Sigmoid colon (tissue), 7 donors: ENCODE results near the gene NOTCH1. TPM values are rescaled to one million over a fixed set of nuclear protein-coding genes. Genes with fewer than 3 reads are reported as not detected.

Source experiments
- DNase-seq: peaks from one replicate; pipeline ENCODE4 v3.0.0-alpha.2; 2019
- H3K27ac ChIP-seq, 4 donors: fragments of 200-600 bp; sonication (generic); one replicate each; pipeline ENCODE4 v1.5.1; 2016 to 2019; ENCODE audit warnings: mild to moderate bottlenecking in 1 of 4
- H3K27me3 ChIP-seq, 3 donors: fragments of 200-600 bp; sonication (generic); one replicate each; pipeline ENCODE4 v1.5.1; 2019; ENCODE audit warnings: mild to moderate bottlenecking in 1 of 3
- H3K36me3 ChIP-seq, 4 donors: fragments of 200-600 bp; sonication (generic); one replicate each; pipeline ENCODE4 v1.5.1; 2016 to 2019
- H3K4me1 ChIP-seq, 4 donors: fragments of 200-600 bp; sonication (generic); one replicate each; pipeline ENCODE4 v1.5.1; 2017 to 2019
- H3K4me3 ChIP-seq, 4 donors: fragments of 200-600 bp; sonication (generic); one replicate each; pipeline ENCODE4 v1.5.1; 2017 to 2019; ENCODE audit warnings: mild to moderate bottlenecking in 2 of 4, moderate library complexity in 1 of 4
- H3K9me3 ChIP-seq, 4 donors: fragments of 200-600 bp in 3 of 4; sonication (generic) in 3 of 4; one replicate each; pipeline versions ENCODE4 v1.5.1 to v1.6.1; 2013 to 2019
- EP300 ChIP-seq, 4 donors: sonication (generic); formaldehyde crosslinking; IDR thresholded peaks; one replicate each; pipeline ENCODE4 v1.6.1; 2017; ENCODE audit warnings: antibody characterized with exemption in 4 of 4
- POLR2A ChIP-seq, 2 donors: fragments of 450-650 bp; IDR thresholded peaks; one replicate each; pipeline ENCODE4 v1.6.1; 2016; ENCODE audit warnings: antibody characterized with exemption in 2 of 2, mild to moderate bottlenecking in 2 of 2, moderate library complexity in 2 of 2
- POLR2AphosphoS5 ChIP-seq, 4 donors: sonication (generic); formaldehyde crosslinking; IDR thresholded peaks; one replicate each; pipeline ENCODE4 v1.6.1; 2017; ENCODE audit warnings: antibody characterized with exemption in 4 of 4
- WGBS, 2 donors: extraction: QIAGEN DNeasy Blood & Tissue Kit; methylation state at CpG; one replicate each; pipeline ENCODE4 v1.1.7; 2013; 5-methylcytosine and 5-hydroxymethylcytosine counted together
- intact Hi-C: fragments of 100-400 bp; cut with DNase I; formaldehyde crosslinking; loops from one replicate; pipeline ENCODE4 v1.15.1; 2023
- polyA plus RNA-seq, 3 donors: library from polyadenylated mRNA; stranded (reverse); fragments of 200-250 nt; gene quantifications; one replicate each; pipeline ENCODE4 v1.2.3, GENCODE V29; 2013
- total RNA-seq, 4 donors: library from RNA; depleted of rRNA; stranded (reverse); fragments of >200 nt; gene quantifications; one replicate each; pipeline ENCODE4 v1.1.0, GENCODE V29; 2016
- TF ChIP-seq, protein P1 (sequence below), 4 experiments: fragments of 450-650 bp in 3 of 4; fragments of 200-600 bp in 1 of 4; IDR thresholded peaks; one replicate each; pipeline ENCODE4 v1.5.1; 2016 to 2019; ENCODE audit warnings: antibody characterized with exemption in 4 of 4, mild to moderate bottlenecking in 3 of 4, moderate library complexity in 2 of 4
- donor health status: healthy with polysubstance abuse.
- donor health status: Bipolar disorder and iron deficiency.
- donor health status: healthy.

The NOTCH1 gene
- total and polyA plus RNA-seq, 7 donors: 1.8 to 36.0 (median 30.7) TPM

DNA sequence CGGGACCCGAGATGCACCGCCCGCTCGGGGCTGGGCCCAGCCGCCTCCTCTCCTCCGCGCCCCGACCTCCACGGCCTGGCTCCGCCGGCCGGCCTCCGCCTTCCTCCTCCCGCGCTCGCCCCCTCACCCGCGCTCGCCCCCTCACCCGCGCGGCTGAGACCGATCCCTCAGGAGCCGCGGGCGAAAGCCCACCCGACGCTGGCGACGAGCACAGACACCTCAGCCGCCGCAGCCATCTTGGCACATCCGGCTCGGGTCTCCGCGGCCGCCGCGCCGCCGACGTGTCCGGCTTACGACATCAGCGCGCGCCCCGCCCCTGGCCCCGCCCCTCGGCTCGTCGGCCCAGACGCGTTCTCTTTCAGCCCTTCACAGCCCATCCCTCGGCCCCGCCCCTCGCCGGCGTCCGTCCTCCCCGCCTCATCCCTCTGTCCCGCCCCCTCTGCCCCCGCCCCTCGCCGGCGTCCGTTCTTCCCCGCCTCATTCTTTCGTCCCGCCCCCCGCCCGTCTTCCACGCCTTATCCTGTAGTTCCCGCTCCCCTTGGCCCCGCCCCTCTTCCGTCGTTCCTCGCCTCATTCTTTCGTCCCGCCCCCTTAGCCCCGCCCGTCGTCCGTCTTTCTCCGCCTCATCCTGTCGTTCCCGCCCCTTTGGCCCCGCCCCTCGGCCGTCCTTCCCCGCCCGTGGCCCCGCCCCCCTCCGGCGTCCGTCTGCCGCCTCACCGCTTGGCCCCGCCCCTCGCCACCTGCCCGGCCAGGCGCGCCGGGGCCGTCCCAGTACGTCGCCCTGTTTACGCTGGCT is 62.9 kb downstream of the NOTCH1 start, which contains the start of gene SEC16A:
Gene SEC16A (minus strand): TSS at position 248 of the 796 bp plus-strand sequence. CDS start 5,425 bp downstream, outside the sequence.
- DNase-seq: peak; percentile 100
- peak within 1 kb of the TSS; percentile 99 to 100 (median 99) for H3K27ac ChIP-seq
- no peaks in the 10 kb centered on the region for H3K36me3 ChIP-seq
- TF ChIP-seq POLR2A (IDR thresholded peaks at IDR 0.05) (peak; percentile 83), POLR2AphosphoS5 (IDR thresholded peaks at IDR 0.05) (peak; percentile 91 to 97 (median 94)), EP300 (IDR thresholded peaks at IDR 0.05) (no peak)
- intact Hi-C loops: loop anchor here (5.0 kb wide), 2 partner anchors 71 to 464 kb away; partner anchors contain the start of genes C8G, ENTR1 and PMPCA
- H3K9me3 ChIP-seq: no peaks in the 10 kb centered on the region
- 1% methylated on average over 109 of the region's 109 CpGs for WGBS, 2 donors
- H3K4me3 ChIP-seq: peak within 1 kb of the TSS; percentile 85 to 98 (median 92)
- H3K4me1 ChIP-seq: peaks cover 0 to 25% (median 23%) of the 10 kb centered on the region in 4 donors
- H3K27me3 ChIP-seq: no peaks in the 10 kb centered on the region

DNA sequence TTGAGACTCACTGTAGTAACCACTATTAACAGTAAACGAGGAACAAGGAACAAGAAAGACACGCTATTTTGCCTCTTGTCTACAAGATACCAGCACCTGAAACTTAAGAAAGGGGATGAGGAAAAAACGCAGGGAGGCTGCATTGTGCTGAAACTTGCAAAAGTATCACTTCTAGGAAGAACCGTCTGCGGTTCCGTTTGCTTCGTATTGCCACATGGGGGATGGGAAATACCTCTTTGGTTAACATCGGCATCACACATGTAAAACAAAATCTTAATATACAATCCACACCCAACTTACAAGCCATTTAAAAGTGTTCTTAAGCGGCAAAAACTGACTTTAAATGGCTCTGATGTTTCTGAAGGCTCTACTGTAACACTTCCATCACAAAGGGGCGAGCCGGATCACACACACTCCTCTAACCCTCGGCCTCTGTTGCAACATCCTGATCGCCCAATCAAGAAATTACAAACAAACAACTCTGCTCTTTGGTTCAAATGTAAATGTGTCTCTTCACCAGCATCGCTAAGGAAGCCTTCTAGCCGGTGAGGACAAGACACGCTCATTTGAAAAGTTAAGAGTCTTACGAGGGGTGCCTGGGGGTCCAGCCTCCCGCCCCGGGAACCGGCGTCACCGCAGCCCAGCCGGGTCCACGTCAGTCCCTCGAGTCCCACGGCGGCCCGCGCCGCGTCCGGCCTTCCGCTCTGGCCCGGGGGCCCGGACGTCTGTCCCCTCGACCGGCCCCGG is 63.6 kb downstream of the NOTCH1 start:
- TF ChIP-seq, protein P1, sequence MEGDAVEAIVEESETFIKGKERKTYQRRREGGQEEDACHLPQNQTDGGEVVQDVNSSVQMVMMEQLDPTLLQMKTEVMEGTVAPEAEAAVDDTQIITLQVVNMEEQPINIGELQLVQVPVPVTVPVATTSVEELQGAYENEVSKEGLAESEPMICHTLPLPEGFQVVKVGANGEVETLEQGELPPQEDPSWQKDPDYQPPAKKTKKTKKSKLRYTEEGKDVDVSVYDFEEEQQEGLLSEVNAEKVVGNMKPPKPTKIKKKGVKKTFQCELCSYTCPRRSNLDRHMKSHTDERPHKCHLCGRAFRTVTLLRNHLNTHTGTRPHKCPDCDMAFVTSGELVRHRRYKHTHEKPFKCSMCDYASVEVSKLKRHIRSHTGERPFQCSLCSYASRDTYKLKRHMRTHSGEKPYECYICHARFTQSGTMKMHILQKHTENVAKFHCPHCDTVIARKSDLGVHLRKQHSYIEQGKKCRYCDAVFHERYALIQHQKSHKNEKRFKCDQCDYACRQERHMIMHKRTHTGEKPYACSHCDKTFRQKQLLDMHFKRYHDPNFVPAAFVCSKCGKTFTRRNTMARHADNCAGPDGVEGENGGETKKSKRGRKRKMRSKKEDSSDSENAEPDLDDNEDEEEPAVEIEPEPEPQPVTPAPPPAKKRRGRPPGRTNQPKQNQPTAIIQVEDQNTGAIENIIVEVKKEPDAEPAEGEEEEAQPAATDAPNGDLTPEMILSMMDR (IDR thresholded peaks at IDR 0.05): no peak
- TF ChIP-seq POLR2AphosphoS5 (IDR thresholded peaks at IDR 0.05): no peak
- no peak for TF ChIP-seq EP300 (IDR thresholded peaks at IDR 0.05)
- no peak for TF ChIP-seq POLR2A (IDR thresholded peaks at IDR 0.05)
- no peaks in the 10 kb centered on the region for H3K27me3 ChIP-seq
- peak overlapping the region; percentile 99 to 100 (median 99) for H3K27ac ChIP-seq
- H3K4me3 ChIP-seq: peak overlapping the region; percentile 85 to 98 (median 92)
- H3K4me1 ChIP-seq: peaks cover 0 to 25% (median 23%) of the 10 kb centered on the region in 4 donors
- 1% methylated on average over 39 of the region's 39 CpGs for WGBS, 2 donors
- no peaks in the 10 kb centered on the region for H3K9me3 ChIP-seq
- intact Hi-C loops: loop anchor here (5.0 kb wide), 2 partner anchors 70 to 465 kb away; partner anchors contain the start of genes C8G, ENTR1 and PMPCA
- peak; percentile 79 for DNase-seq
- peaks cover 0 to 4% (median 2%) of the 10 kb centered on the region in 4 donors for H3K36me3 ChIP-seq

DNA sequence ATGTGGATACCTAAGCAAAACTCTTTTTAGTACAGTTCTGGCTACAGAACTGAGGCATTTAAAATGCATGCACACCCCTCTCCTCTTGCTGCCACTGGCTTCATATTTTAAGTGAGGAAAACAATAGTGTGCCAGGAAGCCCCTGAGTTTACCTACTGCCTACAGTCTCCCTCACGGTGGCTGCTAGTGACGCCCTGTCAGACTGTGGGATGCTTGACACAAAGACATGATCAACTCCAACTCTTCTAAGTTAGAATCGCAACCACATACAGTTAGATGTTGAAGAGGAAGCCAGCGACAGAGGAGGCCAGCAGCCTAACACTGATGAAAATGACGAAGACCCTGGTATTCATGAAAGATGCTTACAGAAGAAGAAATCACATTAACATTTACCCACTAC is 64.3 kb downstream of the NOTCH1 start:
- intact Hi-C loops: loop anchor here (5.0 kb wide), 2 partner anchors 69 to 466 kb away; partner anchors contain the start of genes C8G, ENTR1 and PMPCA
- Histone ChIP-seq H3K4me1 (peaks cover 0 to 25% (median 23%) of the 10 kb centered on the region in 4 donors), H3K9me3 (no peaks in the 10 kb centered on the region), H3K27ac (peak overlapping the region; percentile 99 to 100 (median 99)), H3K4me3 (peak overlapping the region in 3 of 4 donors; percentile 85 to 98 (median 91)), H3K27me3 (no peaks in the 10 kb centered on the region), H3K36me3 (peaks cover 0 to 10% (median 9%) of the 10 kb centered on the region in 4 donors)
- no peak for DNase-seq
- no peak for TF ChIP-seq POLR2A (IDR thresholded peaks at IDR 0.05)
- TF ChIP-seq, protein P1 (IDR thresholded peaks at IDR 0.05): no peak
- no peak for TF ChIP-seq EP300 (IDR thresholded peaks at IDR 0.05)
- no peak for TF ChIP-seq POLR2AphosphoS5 (IDR thresholded peaks at IDR 0.05)
- 34 to 68% methylated on average over 5 of the region's 5 CpGs for WGBS, 2 donors

DNA sequence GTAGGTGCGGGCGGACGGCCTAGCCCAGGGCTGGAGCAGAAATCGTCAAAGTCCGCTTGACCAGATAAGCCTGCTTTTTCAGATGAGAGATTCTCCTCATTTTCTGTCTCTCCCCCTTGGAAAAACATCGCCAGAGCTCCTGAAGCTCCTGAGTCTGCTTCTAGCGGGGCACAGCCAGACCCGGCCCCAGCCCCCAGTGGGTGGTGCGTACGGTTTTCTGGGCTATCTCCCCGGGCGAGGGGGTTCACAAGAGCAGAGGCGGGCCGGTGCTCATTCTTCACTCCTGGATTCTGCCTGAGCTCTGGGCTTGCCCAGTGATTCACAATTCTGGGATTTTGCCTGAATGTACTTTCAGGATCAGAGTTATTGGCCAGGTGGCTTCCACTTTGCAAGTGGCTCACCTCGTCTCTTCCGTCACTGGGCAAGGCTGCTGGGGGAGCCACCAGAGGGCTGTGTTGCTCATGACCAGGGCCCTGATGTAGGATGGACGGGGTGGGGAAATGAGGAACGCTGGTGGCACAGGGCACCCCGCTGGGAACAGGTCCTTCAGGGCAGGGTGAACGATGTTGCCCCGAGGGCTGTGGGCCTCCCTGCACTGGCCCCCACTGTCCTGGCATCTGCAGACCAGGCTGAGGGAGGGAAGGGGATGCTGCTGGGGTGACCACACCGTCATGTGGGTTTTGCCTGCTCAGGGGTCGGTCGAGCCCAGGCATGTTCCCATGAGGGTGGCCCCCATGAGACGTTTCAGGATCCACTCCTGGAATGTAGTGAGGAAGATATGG is 69.3 kb downstream of the NOTCH1 start:
- no peak for DNase-seq
- intact Hi-C loops: no loop called here
- H3K27ac ChIP-seq: no peak overlapping the region
- H3K27me3 ChIP-seq: no peaks in the 10 kb centered on the region
- TF ChIP-seq POLR2A (IDR thresholded peaks at IDR 0.05) (no peak), POLR2AphosphoS5 (IDR thresholded peaks at IDR 0.05) (no peak), EP300 (IDR thresholded peaks at IDR 0.05) (no peak)
- TF ChIP-seq, protein P1 (IDR thresholded peaks at IDR 0.05): no peak
- WGBS, 2 donors: 94% methylated on average over 25 of the region's 25 CpGs
- H3K9me3 ChIP-seq: no peaks in the 10 kb centered on the region
- H3K36me3 ChIP-seq: peaks cover 8 to 60% (median 45%) of the 10 kb centered on the region in 4 donors
- H3K4me1 ChIP-seq: peaks cover 0 to 5% (median 4%) of the 10 kb centered on the region in 4 donors
- H3K4me3 ChIP-seq: no peak overlapping the region
